CD4-positive, alpha-beta T cell treated with Interleukin-15 for 1 hour (primary cell): ENCODE results near the gene C2orf15.
"Not testable (repeated sequence)": the region's sequence is repeated elsewhere in the genome, so short reads cannot be mapped to it uniquely, and the experiment has no call there.

Experiments
- DNase-seq: peaks from one replicate; pipeline ENCODE4 v3.0.0-alpha.2; 2020

C2orf15 gene

DNA sequence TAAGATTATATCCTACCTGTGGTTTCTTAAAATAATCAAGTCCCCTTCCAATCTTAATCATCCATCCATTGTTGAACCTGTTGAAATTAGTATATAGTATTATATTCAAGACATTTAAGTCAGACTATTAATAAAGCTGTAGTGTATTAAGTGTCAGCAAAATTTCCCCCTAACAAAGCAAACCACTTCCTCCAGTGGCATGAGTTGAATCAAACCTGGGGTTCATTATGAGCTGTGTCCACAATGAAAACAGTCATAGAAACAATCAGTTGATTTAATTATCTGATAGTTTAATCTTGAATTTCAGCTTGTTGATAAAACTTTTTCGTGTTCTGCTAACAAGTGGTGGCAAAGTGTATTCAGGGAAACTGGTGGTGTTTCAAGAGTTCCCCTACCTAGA, 28.0 kb downstream of the C2orf15 start:
- DNase-seq: no peak

DNA sequence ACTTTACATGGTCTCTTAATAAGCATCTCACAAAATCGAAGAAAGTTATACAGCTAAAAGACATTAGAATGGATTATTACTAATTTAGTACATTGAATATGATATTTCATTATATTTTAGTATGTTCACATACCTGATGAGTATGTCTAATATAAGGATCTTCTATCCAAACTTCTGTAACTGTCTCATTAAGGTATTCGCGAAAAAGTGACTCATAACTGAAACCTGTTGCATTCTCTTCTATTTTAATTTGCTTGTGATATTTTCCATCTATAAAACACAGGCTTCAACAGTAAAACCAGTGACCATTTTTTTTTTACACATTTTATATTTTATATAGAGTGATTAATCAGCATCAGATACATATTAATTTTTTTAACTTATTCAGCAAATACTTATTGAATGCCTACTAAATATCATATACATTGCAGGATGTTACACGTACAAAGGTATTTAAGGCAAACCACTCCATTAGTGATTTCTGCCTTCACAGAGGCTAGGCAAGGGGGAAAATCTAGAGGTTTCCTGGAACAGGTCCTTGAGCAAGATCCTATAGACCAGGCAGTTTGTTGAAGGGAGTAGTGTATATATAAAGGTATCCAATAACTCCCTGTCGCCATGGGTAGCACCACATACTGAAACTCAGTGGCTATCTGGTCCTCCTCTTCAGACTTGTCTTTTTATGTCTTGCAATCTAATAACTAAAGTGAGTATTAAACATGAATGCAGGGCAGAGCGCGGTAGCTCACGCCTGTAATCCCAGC, 30.1 kb downstream of the C2orf15 start:
- no peak for DNase-seq

DNA sequence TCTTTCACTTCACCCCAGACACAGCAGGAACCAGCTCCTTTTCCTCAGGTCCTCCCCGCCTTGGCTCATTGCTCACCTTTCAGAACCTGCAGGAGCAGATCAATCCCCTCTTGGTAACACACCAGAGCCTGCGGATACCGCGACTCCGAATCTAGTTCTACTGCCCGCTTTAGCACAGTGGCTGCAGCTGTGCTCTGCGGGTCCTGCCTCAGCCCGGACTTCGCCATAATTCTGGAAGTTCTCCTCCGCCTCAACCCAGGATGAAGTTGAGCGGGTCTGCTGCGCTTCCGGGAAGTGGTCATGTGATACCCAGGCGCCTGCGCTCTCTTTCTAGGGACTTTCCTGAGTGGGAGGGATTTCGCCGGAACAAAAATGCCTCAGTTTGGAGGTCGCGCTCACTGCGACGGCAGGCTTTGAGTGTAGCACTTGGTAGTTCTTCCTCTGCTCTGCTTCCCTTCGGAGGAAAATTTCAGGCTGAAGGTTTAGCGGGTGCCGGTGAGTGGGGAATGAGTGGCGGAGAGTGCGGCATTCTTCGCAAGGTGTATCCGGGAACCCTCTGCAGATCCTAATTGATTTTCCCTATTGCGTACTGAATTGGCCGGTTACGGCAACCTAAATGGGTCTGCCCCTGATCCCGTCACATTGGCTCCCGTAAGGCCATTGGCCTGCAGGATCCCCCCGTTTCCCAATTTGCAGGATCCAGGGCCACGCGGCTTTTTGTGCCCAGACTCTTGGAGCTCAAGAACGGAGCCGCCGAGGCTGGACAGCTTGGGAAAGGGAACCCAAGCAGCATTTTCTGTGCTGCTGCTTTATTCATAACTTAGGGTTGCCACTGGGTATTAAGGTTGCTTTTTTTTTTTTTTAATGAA, 39.5 kb downstream of the C2orf15 start, which contains the start of the genes MITD1 and MRPL30:
Gene MITD1 (minus strand): TSS at position 304 of the 869 bp plus-strand sequence. CDS start 77 bp downstream, at position 227.
Gene MRPL30 (plus strand): TSS at position 430 of the 869 bp plus-strand sequence. CDS start 5,020 bp downstream, outside the sequence.
- DNase-seq: peak; percentile 90

DNA sequence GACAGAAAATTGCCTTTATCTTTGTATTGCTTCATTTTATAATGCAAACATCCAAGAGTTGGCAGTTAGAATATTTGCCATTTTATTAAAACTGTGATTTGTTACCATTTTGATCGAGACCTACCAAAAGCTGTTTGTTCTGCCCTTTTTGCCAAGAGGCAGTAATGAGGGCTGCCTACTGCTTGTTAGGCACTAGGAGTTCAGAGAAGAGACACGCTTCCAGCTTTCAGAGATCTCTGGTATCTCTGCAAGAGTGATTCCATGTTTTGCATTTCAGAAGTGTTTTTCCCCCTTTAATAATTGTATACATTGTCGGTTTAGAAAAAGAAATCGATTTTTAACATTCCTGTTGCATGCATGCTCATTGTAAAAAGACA, 40.1 kb downstream of the C2orf15 start:
- DNase-seq: no peak

DNA sequence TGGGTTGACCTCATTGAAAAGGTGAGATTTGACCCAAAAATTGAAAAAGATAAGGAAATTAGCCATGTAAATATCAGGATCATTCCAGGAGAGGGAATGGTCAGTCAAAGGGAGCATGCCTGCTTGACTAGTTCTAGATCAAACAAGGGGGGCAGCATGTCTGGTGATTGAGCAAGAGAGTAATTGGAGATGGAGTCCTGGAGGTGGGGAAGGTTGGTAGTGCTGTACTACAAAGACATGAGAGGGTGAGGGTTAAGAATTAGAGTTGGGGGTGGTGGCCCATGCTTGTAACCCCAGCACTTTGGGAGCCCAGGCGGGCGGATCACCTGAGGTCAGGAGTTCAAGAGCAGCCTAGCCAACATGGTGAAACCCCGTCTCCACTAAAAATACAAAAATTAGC, 41.5 kb downstream of the C2orf15 start:
- no peak for DNase-seq

DNA sequence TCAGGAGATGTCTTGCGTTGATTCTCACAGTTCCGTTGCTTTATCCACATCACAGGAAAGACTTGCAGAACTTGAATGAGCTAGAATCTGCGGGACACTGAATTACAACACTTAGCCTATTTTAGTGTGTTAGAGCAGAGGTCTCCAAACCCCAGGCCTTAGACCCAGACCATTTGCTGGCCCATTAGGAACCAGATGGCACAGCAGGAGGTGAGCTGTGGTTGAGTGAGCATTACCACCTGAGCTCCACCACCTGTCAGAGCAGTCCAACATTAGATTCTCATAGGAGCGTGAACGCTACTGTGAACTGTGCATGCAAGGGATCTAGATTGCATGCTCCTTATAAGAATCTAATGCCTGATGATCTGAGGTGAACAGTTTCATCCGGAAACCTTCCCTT, 43.3 kb downstream of the C2orf15 start:
- DNase-seq: no peak

DNA sequence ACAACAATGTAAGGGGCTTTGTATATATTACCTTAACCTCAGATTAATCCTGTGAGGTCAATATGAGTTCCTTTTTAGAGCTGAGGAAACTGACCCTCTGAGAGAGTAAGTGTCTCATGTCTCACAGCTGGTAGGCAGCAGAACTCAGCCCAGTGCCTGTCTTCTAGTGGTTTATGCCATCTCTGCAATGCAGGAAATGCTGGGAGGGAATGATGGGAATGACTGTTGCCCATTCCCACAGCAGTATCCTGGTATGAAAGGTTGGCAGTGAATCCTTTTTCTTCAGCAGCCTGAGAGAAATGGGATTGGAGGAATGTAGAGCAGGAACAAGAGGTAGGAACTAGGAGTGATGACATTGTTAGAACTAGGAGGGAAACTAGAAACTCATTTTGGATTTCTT, 45.5 kb downstream of the C2orf15 start:
- no peak for DNase-seq

DNA sequence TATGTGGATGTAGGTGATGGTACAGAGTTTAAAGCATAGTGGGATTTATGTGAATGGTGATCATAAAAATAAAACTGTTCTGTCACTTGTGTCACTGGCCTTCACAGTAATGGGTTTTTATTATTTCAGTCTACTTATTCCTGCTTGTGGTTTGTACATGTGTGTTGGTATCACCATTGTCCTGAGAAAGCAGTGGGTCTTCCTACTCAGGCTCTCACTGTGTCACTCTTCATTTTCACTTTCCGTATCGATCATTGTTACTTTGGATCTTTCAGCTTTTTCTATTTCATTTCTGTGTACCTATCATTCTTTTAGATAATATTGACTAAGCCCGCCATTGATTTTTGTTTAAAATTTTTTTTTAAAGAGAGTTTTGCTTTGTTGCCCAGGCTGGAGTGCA, 46.9 kb downstream of the C2orf15 start:
- DNase-seq: no peak

DNA sequence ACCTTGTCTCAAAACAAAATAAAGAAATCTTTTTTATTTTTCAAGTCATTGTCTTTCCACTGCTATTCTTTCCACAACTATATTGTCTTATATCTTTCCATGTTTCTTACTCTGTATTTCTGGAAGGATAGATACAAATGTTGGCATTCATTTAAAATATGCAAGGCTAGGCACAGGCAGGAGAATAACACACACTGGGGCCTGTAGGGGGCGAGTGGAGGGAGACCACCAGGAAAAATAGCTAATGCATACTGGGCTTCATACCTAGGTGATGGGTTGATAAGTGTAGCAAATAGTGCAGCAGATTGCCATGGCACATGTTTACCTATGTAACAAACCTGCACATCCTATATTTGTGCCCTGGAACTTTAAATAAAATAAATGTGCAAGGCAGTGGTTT, 49.0 kb downstream of the C2orf15 start:
- DNase-seq: no peak

DNA sequence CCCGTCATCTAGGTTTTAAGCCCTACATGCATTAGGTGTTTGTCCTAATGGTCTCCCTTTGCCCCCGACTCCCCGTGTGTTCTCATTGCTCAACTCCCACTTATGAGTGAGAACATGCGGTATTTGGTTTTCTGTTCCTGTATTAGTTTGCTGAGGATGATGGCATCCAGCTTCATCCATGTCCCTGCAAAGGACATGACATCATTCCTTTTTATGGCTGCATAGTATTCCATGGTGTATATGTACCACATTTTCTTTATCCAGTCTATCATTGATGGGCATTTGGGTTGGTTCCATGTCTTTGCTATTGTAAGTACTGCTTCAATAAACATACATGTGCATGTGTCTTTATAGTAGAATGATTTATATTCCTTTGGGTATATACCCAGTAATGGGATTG, 50.9 kb downstream of the C2orf15 start:
- DNase-seq: not testable (repeated sequence)

DNA sequence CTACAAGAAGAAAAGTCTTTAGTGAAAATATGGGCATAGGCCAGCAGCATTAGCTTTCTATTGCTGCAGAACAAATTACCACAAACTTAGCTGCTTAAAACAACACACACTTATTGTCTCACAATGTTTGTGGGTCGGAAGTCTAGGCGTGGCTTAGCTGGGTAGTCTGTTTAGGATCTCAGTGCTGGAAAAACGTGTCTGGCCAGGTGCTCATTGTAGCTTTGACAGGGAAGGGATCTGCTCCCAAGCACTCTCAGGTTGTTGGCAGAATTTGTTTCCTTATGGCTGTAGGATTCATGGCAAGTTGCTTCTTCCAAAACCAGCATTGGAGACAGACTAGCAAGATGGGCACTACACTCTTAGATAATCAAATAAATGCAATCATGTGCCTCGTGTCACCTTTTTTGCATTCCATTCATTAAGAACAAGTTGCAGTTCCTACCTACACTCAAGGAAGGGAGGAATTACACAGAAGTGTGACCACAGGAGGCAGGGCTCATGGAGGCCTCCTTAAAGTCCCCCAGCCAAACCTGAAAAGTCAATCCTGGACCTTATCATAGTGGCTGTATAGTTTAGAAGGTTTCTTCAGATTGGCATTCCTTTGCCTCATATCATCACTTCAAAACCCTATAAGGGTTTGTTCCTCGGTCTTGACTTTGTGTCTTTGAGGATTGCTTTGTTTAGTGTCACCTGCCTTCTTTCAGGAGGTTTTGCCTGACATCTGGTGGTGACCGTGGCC, 56.8 kb downstream of the C2orf15 start:
- DNase-seq: no peak

DNA sequence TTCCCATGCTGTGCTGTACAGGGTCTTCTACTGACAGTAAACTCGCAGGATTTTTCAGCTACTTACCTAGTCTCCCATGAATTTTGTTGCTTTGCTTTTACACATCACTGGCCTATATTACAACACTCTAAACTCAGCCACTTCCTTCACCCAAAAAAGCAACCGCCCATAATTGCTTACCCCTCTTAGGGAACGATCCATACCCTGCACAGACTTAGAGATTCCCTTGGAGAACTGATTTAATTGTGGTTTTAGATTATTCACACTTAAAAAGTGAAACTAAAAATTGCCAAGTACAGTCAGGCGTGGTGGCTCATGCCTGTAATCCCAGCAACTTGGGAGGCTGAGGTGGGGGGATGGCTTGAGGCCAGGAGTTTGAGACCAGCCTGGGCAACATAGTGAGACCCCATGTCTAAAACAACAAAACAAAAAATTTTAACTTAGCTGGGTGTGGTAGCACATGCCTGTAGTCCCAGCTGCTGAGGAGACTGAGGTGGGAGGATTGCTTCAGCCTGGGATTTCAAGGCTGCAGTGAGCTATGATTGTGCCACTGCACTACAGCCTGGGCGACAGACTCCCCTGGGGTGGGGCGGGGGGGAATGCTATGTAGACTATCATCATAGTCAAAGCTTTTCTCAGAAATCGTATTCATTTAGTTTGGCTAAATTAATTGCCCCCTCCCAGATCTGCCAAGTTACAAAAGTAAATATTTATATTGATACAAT, 58.7 kb downstream of the C2orf15 start:
- no peak for DNase-seq
